ENCODE results near the gene APRT.

APRT gene

DNA sequence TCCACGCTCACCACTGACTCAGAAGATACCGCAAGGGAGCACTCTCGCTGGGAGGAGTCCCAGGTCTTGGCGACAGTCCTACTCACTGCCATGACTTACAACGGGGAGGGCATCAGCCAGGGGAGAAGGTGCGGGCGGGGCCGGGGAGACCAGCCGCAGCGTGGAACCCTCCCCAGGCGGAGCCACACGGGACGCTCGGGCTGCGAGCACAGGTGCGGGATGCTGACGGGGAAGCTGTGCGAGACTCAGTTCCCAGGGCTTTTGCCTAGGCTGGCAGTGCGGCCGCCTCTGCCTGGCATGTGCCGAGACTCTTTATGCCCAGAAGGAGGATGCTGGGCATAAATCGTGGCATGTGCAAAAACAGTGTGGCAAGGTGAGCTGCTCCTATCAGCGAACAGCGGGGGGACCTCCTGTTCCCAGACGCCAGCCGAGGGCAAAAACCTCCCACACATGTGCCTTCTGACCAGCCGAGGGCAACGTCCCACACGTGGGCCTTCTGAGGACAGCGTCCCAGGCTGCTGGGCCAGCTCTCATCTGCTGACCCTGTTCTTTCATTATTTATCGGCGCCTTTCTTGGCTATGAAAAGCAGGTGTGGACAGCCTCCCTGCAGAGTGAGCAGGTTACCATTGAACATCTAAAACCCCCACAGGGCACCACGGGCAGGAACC is 38.9 kb upstream of the APRT start:
- TF ChIP-seq CTCF (IDR thresholded peaks at IDR 0.05; ENCODE audit: control extremely low read depth, extremely low read depth, low read depth, missing control alignments) = no peak
- ChIA-PET POLR2A (no interaction called here), CTCF (interaction anchor here (1.3 to 2.6 kb wide), 2 partner anchors 11 to 23 kb away, joined by 3 to 8 read pairs; no protein-coding TSS in a partner anchor)
- no peak for DNase-seq (ENCODE audit: extremely low spot score)

- ChIA-PET POLR2A (no interaction called here), CTCF (interaction anchor here (1.4 to 1.5 kb wide), 2 partner anchors 10 to 31 kb away, joined by 3 to 6 read pairs; no protein-coding TSS in a partner anchor)
- DNase-seq (ENCODE audit: extremely low spot score) = no peak
- no peak for TF ChIP-seq CTCF (IDR thresholded peaks at IDR 0.05; ENCODE audit: control extremely low read depth, extremely low read depth, low read depth, missing control alignments)
These were observed 36.8 kb upstream of the APRT start for GRCh38 chr16:88848557-88848956.

GRCh38 chr16:88847654-88848053 is 35.9 kb upstream of the APRT start:
- no peak for TF ChIP-seq CTCF (IDR thresholded peaks at IDR 0.05; ENCODE audit: control extremely low read depth, extremely low read depth, low read depth, missing control alignments)
- no peak for DNase-seq (ENCODE audit: extremely low spot score)
- CTCF ChIA-PET = no interaction called here
- POLR2A ChIA-PET = no interaction called here

DNA sequence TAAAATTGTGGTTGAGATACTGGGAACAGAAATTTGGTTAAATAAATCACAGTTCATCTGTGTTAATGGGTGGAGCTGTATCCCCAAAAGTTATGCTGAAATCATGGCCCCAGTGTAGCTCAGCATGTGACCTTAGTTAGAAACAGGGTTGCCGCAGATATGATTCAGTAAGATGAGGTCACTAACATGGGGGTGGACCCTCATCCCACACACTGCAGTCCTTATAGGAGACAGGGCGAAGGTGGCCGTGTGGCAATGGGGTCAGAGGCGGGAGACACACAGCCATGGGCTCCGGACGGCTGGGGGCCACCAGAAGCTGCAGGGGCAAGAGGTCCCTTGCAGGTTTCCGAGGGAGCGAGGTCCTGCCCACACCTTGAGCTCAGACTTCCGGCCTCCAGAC is 34.4 kb upstream of the APRT start:
- CTCF ChIA-PET = interaction anchor here (1.9 to 2.4 kb wide), 2 partner anchors 11 to 109 kb away, joined by 7 to 8 read pairs; partner anchors contain the start of gene TRAPPC2L
- POLR2A ChIA-PET = interaction anchor here (0.6 kb wide), 1 partner anchor 399 kb away, joined by 8 read pairs; no protein-coding TSS in a partner anchor
- TF ChIP-seq CTCF (IDR thresholded peaks at IDR 0.05; ENCODE audit: control extremely low read depth, extremely low read depth, low read depth, missing control alignments) = no peak
- no peak for DNase-seq (ENCODE audit: extremely low spot score)

- DNase-seq (ENCODE audit: extremely low spot score) = no peak
- TF ChIP-seq CTCF (IDR thresholded peaks at IDR 0.05; ENCODE audit: control extremely low read depth, extremely low read depth, low read depth, missing control alignments) = no peak
- ChIA-PET POLR2A (no interaction called here), CTCF (interaction anchor here (1.4 to 2.4 kb wide), 2 partner anchors 14 to 107 kb away, joined by 3 to 8 read pairs; no protein-coding TSS in a partner anchor)
These were observed 32.8 kb upstream of the APRT start for GRCh38 chr16:88844419-88845036.

GRCh38 chr16:88843256-88843655 is 31.5 kb upstream of the APRT start:
- POLR2A ChIA-PET = no interaction called here
- no peak for DNase-seq (ENCODE audit: extremely low spot score)
- no peak for TF ChIP-seq CTCF (IDR thresholded peaks at IDR 0.05; ENCODE audit: control extremely low read depth, extremely low read depth, low read depth, missing control alignments)
- CTCF ChIA-PET = no interaction called here

All from GM10248 (cell line).